Islet of Langerhans (tissue), 1 donor: ENCODE measurements around the gene REPIN1.

Experiments
- FAIRE-seq: peaks from one replicate; lab custom pipeline; 2011; peaks lifted over from hg19 to GRCh38; lab: Jason Lieb, UNC

The REPIN1 gene

GRCh38 chr7:150360363-150361058 is 8.1 kb upstream of the REPIN1 start:
- FAIRE-seq: no peak

- no peak for FAIRE-seq
These were observed 7.2 kb upstream of the REPIN1 start for GRCh38 chr7:150361402-150361801.

- FAIRE-seq: no peak
These were observed 6.6 kb upstream of the REPIN1 start for GRCh38 chr7:150361807-150362621.

- FAIRE-seq: no peak
These were observed 5.3 kb upstream of the REPIN1 start for GRCh38 chr7:150363370-150363769.

- FAIRE-seq: no peak
These were observed 4.8 kb upstream of the REPIN1 start for GRCh38 chr7:150363872-150364271.

GRCh38 chr7:150365194-150365593 is 3.4 kb upstream of the REPIN1 start:
- FAIRE-seq: no peak

GRCh38 chr7:150365673-150366398 is 2.8 kb upstream of the REPIN1 start:
- no peak for FAIRE-seq

- peak; percentile 81 for FAIRE-seq
These were observed 936 bp upstream of the REPIN1 start for GRCh38 chr7:150367677-150368095.

GRCh38 chr7:150368884-150369747 is 494 bp downstream of the REPIN1 start:
- FAIRE-seq: no peak

- no peak for FAIRE-seq
These were observed 1.3 kb downstream of the REPIN1 start for GRCh38 chr7:150369748-150370501.

- FAIRE-seq: no peak
These were observed 2.0 kb downstream of the REPIN1 start for GRCh38 chr7:150370612-150371071.

GRCh38 chr7:150371131-150371995 is 2.7 kb downstream of the REPIN1 start:
- no peak for FAIRE-seq

- FAIRE-seq: no peak
These were observed 3.3 kb downstream of the REPIN1 start for GRCh38 chr7:150371996-150372270.

- FAIRE-seq: no peak
These were observed 3.8 kb downstream of the REPIN1 start for GRCh38 chr7:150372271-150373048.

GRCh38 chr7:150373049-150373801 is 4.6 kb downstream of the REPIN1 start:
- FAIRE-seq: no peak

- FAIRE-seq: no peak
These were observed 5.4 kb downstream of the REPIN1 start for GRCh38 chr7:150374026-150374425.

GRCh38 chr7:150374472-150374871 is 5.8 kb downstream of the REPIN1 start:
- FAIRE-seq: no peak

GRCh38 chr7:150375662-150376521 is 7.3 kb downstream of the REPIN1 start:
- no peak for FAIRE-seq
